K562 (cell line): ENCODE data around the gene RHEB. TPM values are rescaled to one million over a fixed set of nuclear protein-coding genes. Genes with fewer than 3 reads are reported as not detected.

Experiments
- COPS2 ChIP-seq: fragments of 450-650 bp; conservative IDR thresholded peaks from 2 replicates; pipeline ENCODE4 v1.6.1; 2016; ENCODE audit warnings: mild to moderate bottlenecking, moderate library complexity
- HDGF ChIP-seq: fragments of 450-650 bp; IDR thresholded peaks from 2 replicates; pipeline ENCODE4 v1.6.1; 2016
- ILK ChIP-seq: fragments of 450-650 bp; IDR thresholded peaks from 2 replicates; pipeline ENCODE4 v1.6.1; 2016; ENCODE audit warnings: missing genetic modification characterization, low read depth, mild to moderate bottlenecking, missing compliant biosample characterization, moderate library complexity, borderline replicate concordance
- MNT ChIP-seq, 2 experiments: fragments of 450-650 bp; conservative IDR thresholded peaks; 2 replicates each; pipeline ENCODE4 v1.6.1; 2017; ENCODE audit warnings: mild to moderate bottlenecking in 2 of 2, moderate library complexity in 2 of 2
- SRSF7 ChIP-seq: fragments of 200-400 bp; formaldehyde crosslinking; optimal IDR thresholded peaks from 2 replicates; pipeline ENCODE3; 2017; ENCODE audit warnings: mild to moderate bottlenecking, low read depth, low read length
- TCF7L2 ChIP-seq: fragments of 150-350 bp; IDR thresholded peaks from 2 replicates; pipeline ENCODE4 v1.6.1; 2016; ENCODE audit warnings: low read depth, mild to moderate bottlenecking, low read length, moderate library complexity
- ZNF121 ChIP-seq: sonication (generic); formaldehyde crosslinking; conservative IDR thresholded peaks from 2 replicates; pipeline ENCODE4 v1.8.0; 2022; ENCODE audit warnings: missing genetic modification reagents
- ZNF407 ChIP-seq: fragments of 450-650 bp; IDR thresholded peaks from 2 replicates; pipeline ENCODE4 v1.6.1; 2016; ENCODE audit warnings: low read depth
- ZSCAN29 ChIP-seq: fragments of 450-650 bp; IDR thresholded peaks from 2 replicates; pipeline ENCODE4 v1.6.1; 2017
- polyA plus RNA-seq, 8 experiments: library from polyadenylated mRNA; depleted of rRNA in 4 of 8; stranded (reverse) in 5 of 8; unstranded in 3 of 8; fragments of >200 nt; fragmentation: Nextera tagmentation in 2 of 8; fragmentation: Illumina TruSeq in 1 of 8; extraction: Ambion mirVana in 2 of 8; extraction: Trizol in 1 of 8; gene quantifications; 2 replicates each; pipeline versions ENCODE4 v1.2.1 to v1.2.3, GENCODE V29; 2011 to 2014; ENCODE audit warnings: inconsistent platforms in 1 of 8, missing spikeins in 1 of 8
- total RNA-seq, 7 experiments: library from RNA; depleted of rRNA in 6 of 7; stranded (reverse); fragments of >200 nt in 6 of 7; fragmentation: Illumina TruSeq in 2 of 7; extraction: Trizol in 2 of 7; gene quantifications; 2 replicates each; pipeline versions ENCODE4 v1.2.1 to v1.2.3, GENCODE V29; 2011 to 2021; ENCODE audit warnings: low replicate concordance in 1 of 7
- TF ChIP-seq, protein P1 (sequence below): fragments of 150-350 bp; conservative IDR thresholded peaks from 2 replicates; pipeline ENCODE4 v1.6.1; 2014; ENCODE audit warnings: low read length
- TF ChIP-seq, protein P2 (sequence below): fragments of 250-450 bp; sonication (Bioruptor Pico); IDR thresholded peaks from 2 replicates; pipeline ENCODE4 v1.5.0; 2020; ENCODE audit warnings: mild to moderate bottlenecking
- TF ChIP-seq, protein P3 (sequence below): IDR thresholded peaks from 2 replicates; pipeline ENCODE4 v1.6.1; 2011; ENCODE audit not compliant: insufficient read length; ENCODE audit errors: extremely low read depth

RHEB gene
- total and polyA plus RNA-seq, 9 of the 15 experiments (the other 6 are each of a cell fraction or from before 2014, with no cell fraction given), result 28.5 to 249 (median 182) TPM

DNA sequence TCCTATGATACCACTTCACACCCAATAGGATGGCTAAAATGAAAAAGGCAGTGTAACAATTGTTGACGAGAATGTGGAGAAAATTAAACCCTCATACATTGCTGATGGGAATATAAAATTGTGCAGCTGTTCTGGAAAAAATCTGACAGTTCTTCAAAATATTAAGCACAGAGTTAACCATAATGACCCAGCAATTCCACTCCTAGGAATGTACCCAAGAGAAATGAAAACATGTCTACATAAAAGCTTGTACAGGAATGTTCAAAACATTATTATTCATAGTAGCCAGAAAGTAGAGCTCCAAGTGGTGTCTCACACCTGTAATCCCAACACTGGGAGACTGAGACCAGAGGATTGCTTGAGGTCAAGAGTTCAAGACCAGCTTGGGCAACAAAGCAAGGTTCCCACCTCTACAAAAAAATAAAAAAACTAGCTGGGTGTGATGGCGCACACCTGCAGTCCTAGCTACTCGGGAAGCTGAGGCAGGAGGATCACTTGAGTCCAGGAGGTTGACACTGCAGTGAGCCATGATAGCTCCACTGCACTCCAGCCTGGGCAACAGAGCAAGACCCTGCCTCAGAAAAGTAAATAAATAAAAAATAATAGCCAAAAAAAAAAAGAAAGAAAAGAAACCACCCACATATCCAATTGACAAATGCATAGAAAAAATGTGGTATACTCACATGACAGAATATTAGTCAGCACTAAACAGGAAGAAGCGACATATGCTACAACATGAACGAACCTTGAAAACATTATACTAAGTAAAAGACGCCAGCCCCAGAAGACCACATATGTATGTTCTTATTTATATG is 5.0 kb downstream of the RHEB start (continued):
- TF ChIP-seq, protein P1, sequence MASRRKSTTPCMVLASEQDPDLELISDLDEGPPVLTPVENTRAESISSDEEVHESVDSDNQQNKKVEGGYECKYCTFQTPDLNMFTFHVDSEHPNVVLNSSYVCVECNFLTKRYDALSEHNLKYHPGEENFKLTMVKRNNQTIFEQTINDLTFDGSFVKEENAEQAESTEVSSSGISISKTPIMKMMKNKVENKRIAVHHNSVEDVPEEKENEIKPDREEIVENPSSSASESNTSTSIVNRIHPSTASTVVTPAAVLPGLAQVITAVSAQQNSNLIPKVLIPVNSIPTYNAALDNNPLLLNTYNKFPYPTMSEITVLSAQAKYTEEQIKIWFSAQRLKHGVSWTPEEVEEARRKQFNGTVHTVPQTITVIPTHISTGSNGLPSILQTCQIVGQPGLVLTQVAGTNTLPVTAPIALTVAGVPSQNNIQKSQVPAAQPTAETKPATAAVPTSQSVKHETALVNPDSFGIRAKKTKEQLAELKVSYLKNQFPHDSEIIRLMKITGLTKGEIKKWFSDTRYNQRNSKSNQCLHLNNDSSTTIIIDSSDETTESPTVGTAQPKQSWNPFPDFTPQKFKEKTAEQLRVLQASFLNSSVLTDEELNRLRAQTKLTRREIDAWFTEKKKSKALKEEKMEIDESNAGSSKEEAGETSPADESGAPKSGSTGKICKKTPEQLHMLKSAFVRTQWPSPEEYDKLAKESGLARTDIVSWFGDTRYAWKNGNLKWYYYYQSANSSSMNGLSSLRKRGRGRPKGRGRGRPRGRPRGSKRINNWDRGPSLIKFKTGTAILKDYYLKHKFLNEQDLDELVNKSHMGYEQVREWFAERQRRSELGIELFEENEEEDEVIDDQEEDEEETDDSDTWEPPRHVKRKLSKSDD, result no peak
- TF ChIP-seq COPS2 (no peak), ILK (tag) (no peak), MNT (conservative IDR thresholded peaks at IDR 0.05) (no peak), ZSCAN29 (no peak), SRSF7 (no peak), ZNF407 (no peak), ZNF121 (CRISPR knock-in tag) (peak; percentile 90), TCF7L2 (no peak), HDGF (peak; percentile 70; the same call in 1 of the 2 replicates)
- TF ChIP-seq, protein P2, sequence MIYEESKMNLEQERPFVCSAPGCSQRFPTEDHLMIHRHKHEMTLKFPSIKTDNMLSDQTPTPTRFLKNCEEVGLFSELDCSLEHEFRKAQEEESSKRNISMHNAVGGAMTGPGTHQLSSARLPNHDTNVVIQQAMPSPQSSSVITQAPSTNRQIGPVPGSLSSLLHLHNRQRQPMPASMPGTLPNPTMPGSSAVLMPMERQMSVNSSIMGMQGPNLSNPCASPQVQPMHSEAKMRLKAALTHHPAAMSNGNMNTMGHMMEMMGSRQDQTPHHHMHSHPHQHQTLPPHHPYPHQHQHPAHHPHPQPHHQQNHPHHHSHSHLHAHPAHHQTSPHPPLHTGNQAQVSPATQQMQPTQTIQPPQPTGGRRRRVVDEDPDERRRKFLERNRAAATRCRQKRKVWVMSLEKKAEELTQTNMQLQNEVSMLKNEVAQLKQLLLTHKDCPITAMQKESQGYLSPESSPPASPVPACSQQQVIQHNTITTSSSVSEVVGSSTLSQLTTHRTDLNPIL (CRISPR knock-in tag), result no peak
- TF ChIP-seq, protein P3, sequence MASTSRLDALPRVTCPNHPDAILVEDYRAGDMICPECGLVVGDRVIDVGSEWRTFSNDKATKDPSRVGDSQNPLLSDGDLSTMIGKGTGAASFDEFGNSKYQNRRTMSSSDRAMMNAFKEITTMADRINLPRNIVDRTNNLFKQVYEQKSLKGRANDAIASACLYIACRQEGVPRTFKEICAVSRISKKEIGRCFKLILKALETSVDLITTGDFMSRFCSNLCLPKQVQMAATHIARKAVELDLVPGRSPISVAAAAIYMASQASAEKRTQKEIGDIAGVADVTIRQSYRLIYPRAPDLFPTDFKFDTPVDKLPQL, result no peak
